ENCODE measurements around the gene DNAJB6.
"Not testable (repeated sequence)": the region's sequence is repeated elsewhere in the genome, so short reads cannot be mapped to it uniquely, and the experiment has no call there.

DNAJB6 gene

DNA sequence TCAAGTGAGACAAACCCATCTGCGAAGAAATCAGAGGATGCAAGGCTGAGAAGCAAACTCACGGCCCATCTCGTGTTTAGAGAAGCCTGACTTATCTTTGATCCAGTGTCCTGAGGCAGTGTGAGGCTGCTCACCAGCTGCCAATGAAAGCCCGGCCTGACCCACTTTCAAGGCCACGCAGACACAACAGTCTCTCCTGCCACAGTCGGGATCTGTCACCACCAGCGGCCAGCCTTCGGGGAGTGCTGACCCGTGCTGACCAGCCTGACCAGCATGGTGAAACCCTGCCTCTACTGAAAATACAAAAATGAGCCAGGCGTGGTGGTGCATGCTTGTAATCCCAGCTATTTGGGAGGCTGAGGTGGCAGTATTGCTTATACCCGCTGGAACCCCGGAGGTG lies 7.4 kb upstream of the DNAJB6 start:
- no peak for DNase-seq

DNA sequence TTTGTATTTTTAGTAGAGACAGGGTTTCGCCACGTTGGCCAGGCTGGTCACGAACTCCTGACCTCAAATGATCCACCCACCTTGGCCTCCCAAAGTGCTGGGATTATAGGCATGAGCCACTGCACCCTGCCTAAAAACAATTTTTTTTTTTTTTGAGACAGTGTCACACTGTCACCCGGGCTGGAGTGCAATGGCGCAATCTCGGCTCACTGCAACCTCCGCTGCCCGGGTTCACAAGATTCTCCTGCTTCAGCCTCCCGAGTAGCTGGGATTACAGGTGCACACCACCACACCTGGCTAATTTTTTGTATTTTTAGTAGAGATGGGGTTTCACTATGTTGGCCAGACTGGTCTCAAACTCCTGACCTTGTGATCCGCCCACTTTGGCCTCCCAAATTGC lies 6.2 kb upstream of the DNAJB6 start:
- DNase-seq, result not testable (repeated sequence)

DNA sequence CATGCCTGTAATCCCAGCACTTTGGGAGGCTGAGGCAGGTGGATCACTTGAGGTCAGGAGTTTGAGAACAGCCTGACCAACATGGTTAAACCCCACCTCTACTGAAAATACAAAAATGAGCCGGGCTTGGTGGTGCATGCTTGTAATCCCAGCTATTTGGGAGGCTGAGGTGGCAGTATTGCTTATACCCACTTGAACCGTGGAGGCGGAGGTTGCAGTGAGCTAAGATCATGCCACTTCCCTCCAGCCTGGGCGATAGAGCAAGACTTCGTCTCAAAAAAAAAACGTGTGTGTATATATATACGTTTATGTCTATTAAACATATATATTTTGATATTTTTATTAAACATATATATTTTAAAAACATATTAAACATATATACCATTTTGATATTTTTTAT lies 5.8 kb upstream of the DNAJB6 start:
- not testable (repeated sequence) for DNase-seq

DNA sequence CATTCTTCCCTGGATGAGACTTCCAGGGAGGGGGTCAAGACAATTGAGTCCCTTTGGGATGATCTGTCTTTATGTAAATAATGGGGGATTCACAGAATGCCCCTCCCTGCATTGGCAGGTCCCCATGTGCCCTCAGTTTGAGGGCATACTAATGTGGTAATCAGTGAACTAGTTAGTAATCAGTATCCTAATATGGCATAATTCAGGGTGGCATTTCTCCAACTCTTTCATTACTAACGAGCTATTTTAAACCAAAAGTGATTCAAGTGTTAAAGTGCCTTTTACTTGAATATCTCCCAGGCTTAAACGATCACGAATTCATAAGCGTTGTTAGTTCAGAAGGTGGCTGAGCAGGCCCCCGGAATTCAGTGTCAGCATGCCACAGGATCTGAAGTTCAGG lies 1.6 kb upstream of the DNAJB6 start:
- DNase-seq, result no peak

DNA sequence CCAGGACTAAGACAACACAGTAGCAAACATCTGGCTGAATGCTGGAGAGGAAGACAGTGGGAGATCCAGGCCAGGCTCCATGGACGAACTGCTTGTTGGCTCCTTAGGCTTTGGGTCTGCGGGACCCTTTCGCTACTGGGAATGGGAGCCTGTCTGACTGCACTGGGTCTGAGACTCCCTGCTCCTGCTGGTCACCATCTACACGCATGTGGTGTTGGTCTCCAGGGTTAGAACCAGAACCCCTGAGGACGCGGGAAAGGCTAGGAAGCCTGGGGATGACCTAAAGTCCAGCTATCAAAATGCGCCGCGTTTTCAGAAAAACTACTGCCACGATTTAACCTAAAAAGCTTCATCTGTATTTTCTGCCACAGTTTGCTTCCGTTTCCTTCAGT lies 817 bp upstream of the DNAJB6 start:
- no peak for DNase-seq

DNA sequence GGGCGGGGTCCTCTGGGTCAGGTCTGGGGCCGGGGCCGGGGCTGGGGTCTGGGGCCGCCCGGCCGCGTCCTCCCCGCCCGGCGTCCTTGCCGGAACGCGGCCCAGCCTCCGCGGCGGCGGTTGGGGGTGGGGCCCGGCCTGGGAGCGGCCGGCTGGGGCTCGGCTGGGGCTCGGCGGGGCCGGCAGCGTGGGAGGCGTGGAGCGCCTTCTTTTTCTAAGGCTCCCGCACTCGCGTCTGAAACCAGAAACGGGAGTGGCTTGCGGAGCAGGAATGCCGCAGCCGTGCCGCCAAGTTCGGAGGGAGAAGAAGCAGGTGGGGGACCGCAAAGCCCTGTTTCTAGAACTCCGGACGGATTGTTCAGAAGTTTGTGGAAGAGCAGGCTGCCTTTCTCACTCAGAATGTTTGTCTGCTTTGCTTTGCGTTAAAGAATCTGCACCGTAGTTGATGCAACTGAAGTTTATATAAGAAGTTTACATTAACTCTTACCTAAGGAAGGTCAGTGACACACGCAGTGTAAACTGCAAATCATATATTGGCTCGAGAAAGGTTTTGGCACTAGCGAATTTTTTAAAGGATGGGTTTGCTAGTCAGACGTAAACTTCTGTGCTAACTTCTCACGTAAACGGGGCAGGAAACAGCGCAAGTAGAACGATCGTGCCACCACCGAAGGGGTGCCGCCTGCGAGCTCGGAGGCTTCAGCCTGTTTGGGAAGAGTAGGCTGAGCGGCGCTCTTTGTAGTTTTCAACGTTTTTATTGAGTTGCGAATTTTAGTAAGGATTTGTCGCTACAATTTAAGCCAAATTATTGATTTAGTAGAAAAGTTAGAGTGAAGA lies 729 bp downstream of the DNAJB6 start:
- no peak for DNase-seq

DNA sequence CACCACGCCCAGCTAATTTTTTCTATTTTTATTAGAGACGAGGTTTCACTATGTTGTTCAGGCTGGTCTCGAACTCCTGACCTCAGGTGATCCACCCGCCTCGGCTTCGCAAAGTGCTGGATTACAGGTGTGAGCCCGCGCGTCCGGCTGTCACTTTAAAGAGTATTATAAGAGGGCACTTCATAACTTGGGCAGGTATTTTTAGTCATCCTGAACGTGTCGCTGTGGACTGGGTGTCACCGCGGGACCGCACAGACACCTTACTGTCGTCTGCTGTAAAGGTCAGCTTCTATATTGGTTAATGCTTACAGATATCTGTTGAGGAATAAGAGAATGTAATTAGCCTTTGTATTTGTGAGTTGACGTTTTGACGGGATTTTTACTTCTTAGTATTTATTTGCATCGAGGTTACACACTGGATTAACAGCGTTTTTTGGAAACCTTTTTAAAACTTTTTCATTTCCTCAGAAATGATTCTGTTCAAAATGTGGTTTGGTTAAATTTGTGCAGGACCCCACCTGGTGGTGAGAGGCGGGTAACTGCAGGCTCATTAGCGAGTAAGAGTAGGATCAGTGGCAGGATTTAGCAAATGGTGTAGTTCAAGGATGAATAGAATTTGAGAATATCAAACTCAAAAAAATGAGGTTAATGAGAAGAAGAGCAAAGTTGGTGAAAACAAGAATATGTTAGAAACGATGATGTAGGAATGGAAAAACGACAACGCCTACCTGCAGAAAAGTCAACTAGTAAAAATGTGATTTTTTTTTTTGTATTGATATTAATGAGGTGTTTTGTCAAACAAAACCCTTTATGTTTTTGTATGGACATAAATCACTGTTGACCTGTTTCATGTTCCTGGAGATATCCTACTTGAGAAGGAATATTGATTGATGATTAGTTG lies 3.2 kb downstream of the DNAJB6 start:
- no peak for DNase-seq

DNA sequence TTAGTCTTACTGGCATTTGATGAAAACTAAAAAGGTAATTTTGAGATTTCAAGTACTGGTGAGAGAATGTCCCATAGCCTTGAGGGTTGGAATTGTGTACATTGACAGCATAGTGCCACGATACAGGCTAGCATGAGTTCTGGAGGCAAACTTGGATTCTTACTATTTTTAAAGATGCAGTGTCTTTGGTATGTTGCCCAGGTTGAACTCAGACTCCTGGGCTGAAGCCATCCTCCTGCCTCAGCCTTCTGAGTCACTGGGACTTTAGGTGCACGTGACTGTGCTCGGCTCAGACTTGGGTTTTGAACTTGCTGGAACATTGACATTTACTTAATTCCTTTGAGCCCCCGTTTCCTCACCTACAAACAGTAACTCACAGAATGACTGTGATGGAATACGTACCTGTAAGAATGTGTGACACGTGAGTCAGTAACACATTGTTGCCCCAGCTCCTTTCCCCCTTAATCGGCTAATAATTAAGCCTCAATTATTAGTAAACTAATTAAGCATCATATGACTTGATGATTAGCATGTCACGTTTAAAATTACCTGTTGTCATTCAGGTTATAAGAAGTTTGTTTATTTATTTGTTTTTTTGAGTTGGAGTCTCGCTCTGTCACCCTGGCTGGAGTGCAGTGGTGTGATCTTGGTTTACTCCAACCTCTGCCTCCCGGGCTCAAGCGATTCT lies 10.6 kb downstream of the DNAJB6 start:
- no peak for DNase-seq

DNA sequence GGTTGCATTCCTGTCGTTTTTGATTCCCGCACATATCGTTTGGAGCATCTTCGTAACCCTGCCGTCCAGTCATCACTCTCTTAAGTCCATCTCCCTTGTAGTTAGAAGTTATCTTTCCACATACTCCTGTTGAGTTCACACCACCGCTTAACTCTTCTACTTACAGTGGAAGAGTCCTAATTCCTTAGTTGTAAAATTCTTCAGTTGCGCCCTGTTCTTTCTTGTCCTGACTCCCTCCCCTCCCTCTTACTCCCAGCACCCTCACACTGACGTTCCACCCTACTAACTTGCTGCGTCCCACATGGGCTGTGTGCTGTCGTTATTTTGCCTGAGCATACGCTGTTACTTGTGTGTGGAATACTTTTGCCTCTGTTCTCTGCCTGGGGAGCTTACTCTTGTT lies 11.7 kb downstream of the DNAJB6 start:
- DNase-seq, result no peak

DNA sequence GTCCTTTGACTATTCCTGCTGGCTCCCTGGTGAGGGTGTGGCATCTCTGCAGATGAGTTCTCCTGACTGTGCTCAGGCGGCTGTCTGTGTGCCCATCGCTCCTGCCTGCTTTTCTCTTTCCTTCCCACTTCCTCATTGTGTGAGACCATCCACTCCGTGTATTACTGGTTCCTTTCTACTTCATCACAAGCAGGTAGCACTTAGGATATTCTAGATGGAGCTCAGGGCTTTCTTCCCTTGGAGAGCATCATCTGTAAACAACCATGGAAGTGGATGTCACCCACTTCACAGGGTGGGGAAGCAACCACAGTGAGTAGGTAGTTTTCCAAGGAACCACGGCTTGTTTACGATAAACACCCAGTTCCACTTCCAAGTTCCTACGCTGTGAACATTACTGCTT lies 15.7 kb downstream of the DNAJB6 start:
- DNase-seq, result no peak

DNA sequence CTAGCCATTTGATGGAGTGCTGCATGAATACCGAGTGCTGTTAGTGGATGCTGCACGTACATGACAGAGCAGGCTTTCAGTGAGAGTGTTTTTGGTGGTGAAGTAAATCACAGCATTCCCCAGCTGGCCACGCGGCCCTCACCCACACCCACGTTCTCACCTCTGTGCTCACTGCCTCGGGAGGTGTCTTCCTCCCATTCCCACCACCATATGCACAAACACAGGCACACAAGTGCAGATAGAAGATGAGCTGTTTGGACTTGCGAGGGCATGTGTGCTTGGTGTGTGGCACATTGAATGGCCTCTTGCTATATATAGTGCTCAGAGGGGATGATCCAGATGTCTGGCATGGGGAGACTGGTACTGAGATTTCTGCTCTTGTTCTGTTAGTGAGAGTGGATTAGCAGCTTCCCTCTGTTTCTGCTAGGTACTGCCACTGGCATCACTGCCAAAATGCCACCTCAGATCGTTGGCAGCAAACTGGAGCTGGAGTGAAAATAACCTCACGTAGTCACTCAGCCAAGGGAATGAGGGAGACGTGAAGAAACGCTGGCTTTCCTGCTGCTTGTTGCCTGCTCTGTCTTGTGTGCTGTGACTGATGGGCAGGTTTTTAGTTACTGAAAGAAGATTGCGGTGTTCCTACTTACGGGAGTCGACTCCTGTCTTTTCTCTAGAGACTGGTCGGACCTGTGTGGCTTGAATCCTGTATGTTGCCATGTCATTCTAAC lies 19.1 kb downstream of the DNAJB6 start:
- no peak for DNase-seq

DNA sequence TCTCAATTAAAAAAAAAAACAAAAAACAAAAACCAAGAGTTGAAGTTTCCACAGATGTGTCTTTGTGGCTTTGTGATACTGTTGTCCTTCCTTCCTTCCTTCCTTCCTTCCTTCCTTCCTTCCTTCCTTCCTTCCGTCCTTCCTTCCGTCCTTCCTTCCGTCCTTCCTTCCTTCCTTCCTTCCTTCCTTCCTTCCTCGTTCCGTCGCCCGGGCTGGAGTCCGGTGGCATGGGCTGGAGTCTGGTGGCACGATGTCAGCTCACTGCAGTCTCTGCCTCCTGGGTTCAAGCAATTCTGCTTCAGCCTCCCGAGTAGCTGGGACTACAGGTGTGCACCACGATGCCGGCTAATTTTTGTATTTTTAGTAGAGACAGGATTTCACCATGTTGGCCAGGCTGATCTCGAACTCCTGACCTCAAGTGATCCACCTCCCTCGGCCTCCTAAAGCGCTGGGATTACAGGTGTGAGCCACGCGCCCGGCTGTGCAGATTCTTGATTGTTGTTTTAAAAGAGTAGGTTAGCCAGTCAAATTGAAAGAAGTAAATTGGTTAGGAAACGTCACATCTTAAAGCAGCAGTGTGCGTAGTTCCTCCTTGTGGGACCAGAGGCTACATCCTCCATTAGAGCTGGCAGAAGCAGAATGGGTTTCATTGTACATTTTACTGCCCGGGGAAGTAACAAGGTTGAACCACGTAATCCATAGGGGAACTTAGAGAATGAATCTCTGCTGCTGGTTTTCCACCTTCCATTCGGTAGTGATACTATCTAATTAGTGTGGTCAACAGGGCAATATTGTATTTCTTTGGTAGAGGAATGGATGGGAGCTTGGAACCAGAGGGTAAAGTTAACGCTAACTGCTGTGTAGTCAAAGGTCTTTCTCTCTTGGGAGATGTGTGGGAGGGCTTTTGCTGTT lies 20.6 kb downstream of the DNAJB6 start:
- DNase-seq, result no peak

DNA sequence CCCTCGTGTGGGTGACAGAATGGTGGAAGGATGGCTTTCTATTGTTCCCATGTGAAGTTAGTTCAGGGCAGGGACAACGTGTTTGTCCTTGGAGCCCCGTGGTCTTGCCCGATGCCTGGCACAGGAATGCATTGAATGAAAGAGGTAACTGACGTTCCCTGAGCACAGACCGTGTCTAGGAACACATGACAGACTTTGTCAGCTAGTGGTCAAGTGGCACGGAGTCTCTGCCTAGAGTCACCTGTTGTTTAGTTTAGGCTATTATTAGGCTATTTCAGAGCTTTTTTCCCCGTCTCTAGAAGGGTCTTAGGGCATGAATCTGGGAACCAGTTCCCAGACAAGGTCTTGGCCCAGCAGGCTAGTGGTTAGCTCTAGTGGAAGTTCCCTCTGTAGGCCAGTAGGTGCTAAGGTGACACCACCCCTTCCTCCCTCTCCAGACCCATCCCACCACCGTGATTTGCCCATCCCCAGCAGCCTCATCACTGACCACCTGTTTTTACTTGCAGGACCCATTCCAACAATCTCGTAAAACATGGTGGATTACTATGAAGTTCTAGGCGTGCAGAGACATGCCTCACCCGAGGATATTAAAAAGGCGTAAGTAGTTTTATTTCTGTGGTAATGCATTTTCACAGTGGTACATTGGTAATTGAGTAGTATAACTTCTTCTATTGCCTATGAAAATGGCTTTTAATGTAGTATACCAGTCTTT lies 21.4 kb downstream of the DNAJB6 start:
- no peak for DNase-seq

DNA sequence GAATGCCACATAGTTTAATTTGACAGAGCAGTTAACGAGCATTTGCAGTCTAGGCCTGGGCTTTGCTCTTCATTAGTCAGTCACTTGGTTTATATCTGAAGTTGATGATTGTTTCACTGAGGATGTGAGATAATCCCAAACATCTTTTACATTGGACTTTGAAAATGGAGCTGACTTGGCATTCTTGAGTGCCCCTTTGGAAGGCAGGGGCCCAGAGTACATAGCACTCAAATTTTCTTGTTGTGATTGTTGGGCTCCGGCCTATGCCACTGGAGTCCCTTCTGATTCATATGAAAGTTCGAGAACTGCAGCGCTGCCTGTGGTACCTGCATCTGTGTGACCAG lies 21.9 kb downstream of the DNAJB6 start:
- DNase-seq, result no peak

DNA sequence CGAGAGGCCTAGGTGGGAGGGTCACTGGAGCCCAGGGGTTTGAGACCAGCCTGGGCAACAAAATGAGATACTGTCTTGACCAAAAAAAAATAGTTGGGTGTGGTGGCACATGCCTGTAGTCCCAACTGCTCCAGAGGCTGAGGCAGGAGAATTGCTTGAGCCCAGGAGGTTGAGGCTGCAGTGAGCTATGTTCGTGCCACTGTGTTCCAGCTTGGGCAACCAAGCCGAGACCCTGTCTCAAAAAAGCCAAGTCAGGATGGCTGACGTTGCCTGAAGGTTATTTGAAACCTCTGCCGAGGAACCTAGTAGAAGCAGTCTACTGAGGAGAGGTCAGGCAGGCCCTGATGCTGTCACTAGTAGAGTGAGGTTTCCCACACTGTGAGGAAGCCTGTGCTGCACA lies 22.8 kb downstream of the DNAJB6 start:
- DNase-seq, result no peak

DNA sequence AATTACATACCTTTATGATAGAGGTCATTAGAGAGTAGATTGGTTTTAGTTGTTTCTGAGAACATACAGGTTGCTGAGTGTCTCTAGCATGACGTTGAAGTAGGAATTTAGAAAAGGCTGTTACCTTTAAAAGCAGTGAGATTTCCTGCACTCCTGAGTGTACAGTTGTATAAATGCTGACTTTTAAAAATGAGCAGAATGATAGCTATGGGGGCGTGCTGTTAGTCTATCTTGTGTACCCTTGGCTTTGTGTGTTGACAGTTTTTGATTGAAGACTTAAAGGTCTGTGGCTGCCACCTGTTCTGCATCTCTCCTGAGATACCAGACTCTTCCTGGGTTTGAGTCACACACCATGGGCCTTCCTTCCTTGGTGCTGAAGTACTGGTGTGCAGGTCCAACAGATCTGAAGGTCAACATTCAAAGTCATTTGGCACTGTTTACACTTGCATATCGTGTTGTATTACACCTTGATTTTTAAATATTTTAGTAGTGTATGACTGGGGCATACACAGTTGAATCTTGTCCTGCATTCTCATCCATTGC lies 23.8 kb downstream of the DNAJB6 start:
- DNase-seq, result no peak

DNA sequence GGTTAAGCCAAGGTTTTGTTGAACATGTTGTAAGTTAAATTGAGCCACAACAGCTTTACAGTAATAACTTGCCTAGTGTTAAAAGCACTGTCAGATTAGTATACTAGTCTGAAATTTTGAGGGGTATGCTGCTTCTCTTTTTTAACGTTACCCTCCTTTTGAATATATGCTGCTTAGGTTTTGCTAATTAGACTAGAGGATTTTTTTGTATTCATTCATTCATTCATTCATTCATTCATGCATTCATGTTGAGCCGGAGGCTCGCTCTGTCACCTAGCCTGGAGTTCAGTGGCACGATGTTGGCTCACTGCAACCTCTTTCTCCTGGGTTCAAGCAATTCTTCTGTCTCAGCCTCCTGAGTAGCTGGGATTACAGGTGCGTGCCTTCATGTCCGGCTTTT lies 24.7 kb downstream of the DNAJB6 start:
- DNase-seq, result no peak

DNA sequence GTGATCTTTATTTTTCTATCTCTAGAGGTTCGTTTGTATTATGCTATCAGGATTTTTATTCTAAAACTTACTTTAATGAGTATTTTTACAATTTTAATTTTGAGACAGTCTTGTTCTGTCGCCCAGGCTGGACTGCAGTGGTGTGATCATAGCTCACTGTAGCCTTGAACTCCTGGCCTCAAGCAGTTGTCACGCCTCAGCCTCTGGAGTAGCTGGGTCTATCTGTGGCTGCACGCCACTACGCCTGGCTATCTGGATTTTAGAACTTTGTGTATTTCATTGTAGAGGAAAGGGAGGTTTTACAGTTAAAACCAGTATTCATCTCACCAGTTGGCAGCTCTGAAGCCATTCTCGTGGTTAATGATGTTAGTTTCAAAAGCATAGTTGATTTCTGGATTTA lies 25.9 kb downstream of the DNAJB6 start:
- DNase-seq, result no peak

DNA sequence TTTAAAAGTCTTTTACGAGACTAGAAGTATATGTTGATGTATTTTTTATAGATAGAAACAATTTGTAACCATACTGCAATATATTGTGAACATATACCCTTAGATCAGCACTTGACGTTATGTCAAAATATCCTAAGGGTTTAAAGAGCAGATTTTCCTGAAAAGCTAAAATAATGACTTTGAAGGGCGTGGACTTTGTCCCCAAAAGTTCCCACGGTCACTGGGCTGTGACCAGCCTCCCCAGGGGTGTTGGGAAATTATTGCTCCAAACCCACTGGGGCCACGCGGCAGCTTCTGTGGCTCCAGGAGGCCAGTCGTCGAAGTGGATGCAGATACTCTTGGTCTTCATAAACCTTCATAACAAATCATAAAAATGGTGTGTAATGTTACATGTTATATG lies 29.9 kb downstream of the DNAJB6 start:
- no peak for DNase-seq

DNA sequence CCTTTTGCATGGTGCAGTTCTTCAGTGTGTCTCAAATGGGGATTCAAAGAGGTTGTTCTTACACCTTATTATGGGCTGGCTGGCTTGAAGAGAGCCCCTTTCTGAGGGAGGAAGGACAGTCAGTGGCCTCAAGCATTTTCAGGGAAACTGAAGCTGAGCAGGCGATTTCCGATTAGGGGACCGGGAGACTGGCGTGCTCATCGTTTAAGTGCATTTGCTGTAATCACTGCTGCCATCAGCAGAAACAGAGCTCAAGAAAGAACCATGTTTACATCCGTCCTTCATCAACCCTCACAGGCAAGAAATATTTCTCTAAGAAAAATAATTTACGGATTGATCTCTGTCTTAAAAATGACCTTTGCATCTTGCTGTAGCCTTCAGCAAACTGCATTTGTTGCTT lies 32.2 kb downstream of the DNAJB6 start:
- no peak for DNase-seq

DNA sequence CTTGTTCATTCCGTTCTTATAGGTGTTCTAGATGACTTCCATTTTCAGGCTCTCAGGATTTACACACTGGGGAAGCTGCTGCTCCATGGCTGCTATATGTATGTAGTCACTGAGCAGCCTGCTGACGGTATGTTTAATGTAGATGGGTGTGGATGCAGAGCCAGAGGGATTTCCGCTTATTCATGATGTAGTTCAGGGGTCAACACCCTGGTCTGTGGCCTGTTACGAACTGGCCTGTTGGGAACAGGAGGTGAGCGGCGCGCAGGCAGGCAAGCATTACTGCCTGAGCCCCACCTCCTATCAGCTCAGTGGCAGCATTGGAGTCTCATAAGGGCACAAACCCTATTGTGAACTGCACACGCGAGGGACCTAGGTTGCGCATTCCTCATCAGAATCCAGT lies 33.9 kb downstream of the DNAJB6 start:
- DNase-seq, result no peak
